H1 (cell line): ENCODE data around the gene SCN7A. TPM values are rescaled to one million over a fixed set of nuclear protein-coding genes. Genes with fewer than 3 reads are reported as not detected.

ENCODE experiments used
- CTCF ChIA-PET: fragments of 300-600 bp; sonication (Branson Sonifier 250); formaldehyde crosslinking; loops from one replicate; lab custom pipeline; 2021; ENCODE audit not compliant: partially characterized antibody; lab: Charles Lee
- POLR2A ChIA-PET: fragments of 300-600 bp; sonication (Branson Sonifier 250); formaldehyde crosslinking; loops from one replicate; lab custom pipeline; 2021; ENCODE audit warnings: inconsistent platforms; ENCODE audit not compliant: partially characterized antibody; lab: Charles Lee
- DNase-seq, 2 experiments: peaks; one replicate each; pipeline versions ENCODE4 v3.0.0 to v3.0.0-alpha.2; 2010 to 2022; ENCODE audit warnings: low spot score in 2 of 2, low read depth in 1 of 2, mixed read lengths in 1 of 2
- FAIRE-seq: peaks from 2 replicates; lab custom pipeline; 2011; peaks lifted over from hg19 to GRCh38; lab: Jason Lieb, UNC
- H2AFZ ChIP-seq: 2 replicates; pipeline ENCODE4 v1.8.1; 2012; ENCODE audit warnings: low read length, inconsistent platforms
- H2AK5ac ChIP-seq: 2 replicates; pipeline ENCODE4 v1.6.1; 2013; ENCODE audit warnings: low read depth, low read length
- H2BK120ac ChIP-seq: replicated peaks from 2 replicates; pipeline ENCODE3; 2013; ENCODE audit warnings: low read depth, low read length, inconsistent platforms
- H2BK12ac ChIP-seq: 2 replicates; pipeline ENCODE4 v1.6.1; 2013; ENCODE audit warnings: low read depth, low read length
- H2BK15ac ChIP-seq: 2 replicates; pipeline ENCODE4 v1.6.1; 2013; ENCODE audit warnings: low read length
- H2BK20ac ChIP-seq: 2 replicates; pipeline ENCODE4 v1.6.1; 2013; ENCODE audit warnings: low read length
- H2BK5ac ChIP-seq: 2 replicates; pipeline ENCODE4 v1.6.1; 2013; ENCODE audit warnings: low read depth, low read length
- H3K14ac ChIP-seq: 2 replicates; pipeline ENCODE4 v1.6.1; 2013; ENCODE audit warnings: inconsistent platforms; ENCODE audit not compliant: insufficient read length
- H3K18ac ChIP-seq: 2 replicates; pipeline ENCODE4 v1.6.1; 2013; ENCODE audit warnings: low read length; ENCODE audit errors: extremely low read depth
- H3K23ac ChIP-seq: 2 replicates; pipeline ENCODE4 v1.6.1; 2013; ENCODE audit warnings: inconsistent platforms; ENCODE audit not compliant: insufficient read length
- H3K23me2 ChIP-seq: 2 replicates; pipeline ENCODE4 v1.6.1; 2013; ENCODE audit warnings: low read depth, low read length
- H3K27ac ChIP-seq: 2 replicates; pipeline ENCODE4 v1.6.1; 2011; ENCODE audit warnings: low read depth, low read length, inconsistent platforms
- H3K27me3 ChIP-seq, 4 experiments: replicated peaks in 1 of 4; 1 replicate in 1 of 4; 2 replicates in 3 of 4; pipeline versions ENCODE4 v1.6.1 to v1.8.1; 2011 to 2013; ENCODE audit warnings: low read length in 3 of 4, mild to moderate bottlenecking in 3 of 4, inconsistent platforms in 2 of 4, mixed read lengths in 2 of 4, moderate library complexity in 1 of 4; ENCODE audit not compliant: control insufficient read depth in 3 of 4, insufficient read depth in 3 of 4; ENCODE audit errors: extremely low read depth in 1 of 4
- H3K36me3 ChIP-seq, 4 experiments: 2 replicates each; pipeline versions ENCODE4 v1.6.1 to v1.8.1; 2011 to 2013; ENCODE audit warnings: mild to moderate bottlenecking in 4 of 4, low read length in 3 of 4, moderate library complexity in 2 of 4, control low read depth in 1 of 4, inconsistent platforms in 1 of 4; ENCODE audit not compliant: insufficient read depth in 4 of 4, control insufficient read depth in 2 of 4
- H3K4ac ChIP-seq: replicated peaks from 2 replicates; pipeline ENCODE3; 2013; ENCODE audit warnings: low read length, low read depth, mixed read lengths, inconsistent platforms; ENCODE audit not compliant: insufficient read length
- H3K4me1 ChIP-seq, 4 experiments: replicated peaks in 1 of 4; 1 replicate in 1 of 4; 2 replicates in 3 of 4; pipeline versions ENCODE4 v1.6.1 to v1.8.1; 2011 to 2013; ENCODE audit warnings: low read length in 3 of 4, inconsistent platforms in 2 of 4, mixed read lengths in 1 of 4; ENCODE audit not compliant: insufficient read depth in 4 of 4, control insufficient read depth in 3 of 4
- H3K4me2 ChIP-seq, 2 experiments: 2 replicates each; pipeline versions ENCODE4 v1.6.1 to v1.8.1; 2011 to 2013; ENCODE audit warnings: low read depth in 2 of 2, low read length in 2 of 2, control low read depth in 1 of 2, inconsistent platforms in 1 of 2, mild to moderate bottlenecking in 1 of 2; ENCODE audit not compliant: insufficient read depth in 1 of 2
- H3K4me3 ChIP-seq, 4 experiments: fragments of 200-600, 300-600 bp in 1 of 4; sonication (generic), shearing (Covaris generic), sonication (Bioruptor Twin) in 1 of 4; 2 replicates each; pipeline versions ENCODE4 v1.5.1 to v1.8.1; 2011 to 2016; ENCODE audit warnings: low read length in 4 of 4, low read depth in 3 of 4, control low read depth in 2 of 4, inconsistent platforms in 2 of 4, mild to moderate bottlenecking in 2 of 4, mixed read lengths in 1 of 4, moderate library complexity in 1 of 4; ENCODE audit not compliant: insufficient read depth in 2 of 4; ENCODE audit errors: extremely low read depth in 1 of 4
- H3K56ac ChIP-seq: replicated peaks from 2 replicates; pipeline ENCODE3; 2013; ENCODE audit warnings: low read depth, mild to moderate bottlenecking, mixed read lengths, low read length, inconsistent platforms; ENCODE audit not compliant: insufficient read length
- H3K79me1 ChIP-seq: 2 replicates; pipeline ENCODE4 v1.6.1; 2013; ENCODE audit warnings: low read depth, low read length, control low read depth
- H3K79me2 ChIP-seq, 2 experiments: 2 replicates each; pipeline versions ENCODE4 v1.6.1 to v1.8.1; 2012 to 2013; ENCODE audit warnings: low read length in 2 of 2, mild to moderate bottlenecking in 2 of 2, inconsistent platforms in 1 of 2; ENCODE audit not compliant: insufficient read depth in 2 of 2, control insufficient read depth in 1 of 2
- H3K9ac ChIP-seq, 4 experiments: replicated peaks in 1 of 4; 1 replicate in 1 of 4; 2 replicates in 3 of 4; pipeline versions ENCODE4 v1.6.1 to v1.8.1; 2011 to 2013; ENCODE audit warnings: low read depth in 3 of 4, low read length in 3 of 4, control low read depth in 2 of 4, mild to moderate bottlenecking in 2 of 4, moderate library complexity in 2 of 4, inconsistent platforms in 1 of 4; ENCODE audit errors: extremely low read depth in 1 of 4
- H3K9me3 ChIP-seq, 2 experiments: 2 replicates each; pipeline versions ENCODE4 v1.6.1 to v1.8.1; 2012 to 2013; ENCODE audit warnings: mild to moderate bottlenecking in 2 of 2, moderate library complexity in 2 of 2, control low read depth in 1 of 2, inconsistent platforms in 1 of 2, low read depth in 1 of 2, low read length in 1 of 2, mixed read lengths in 1 of 2; ENCODE audit not compliant: insufficient read depth in 2 of 2
- H4K20me1 ChIP-seq, 2 experiments: replicated peaks in 1 of 2; 2 replicates each; pipeline versions ENCODE3 to v1.8.1; 2011 to 2013; ENCODE audit warnings: inconsistent platforms in 2 of 2, low read length in 2 of 2, mild to moderate bottlenecking in 1 of 2; ENCODE audit not compliant: insufficient read depth in 2 of 2, control insufficient read depth in 1 of 2
- H4K5ac ChIP-seq: 2 replicates; pipeline ENCODE4 v1.6.1; 2013; ENCODE audit warnings: low read length, low read depth, mixed read lengths, inconsistent platforms; ENCODE audit not compliant: insufficient read length
- H4K8ac ChIP-seq: 2 replicates; pipeline ENCODE4 v1.8.0; 2013; ENCODE audit warnings: mild to moderate bottlenecking, moderate library complexity, low read length, inconsistent platforms; ENCODE audit not compliant: insufficient read depth; ENCODE audit errors: extremely low read depth
- H4K91ac ChIP-seq: replicated peaks from 2 replicates; pipeline ENCODE3; 2013; ENCODE audit warnings: low read length, mixed read lengths, inconsistent platforms; ENCODE audit not compliant: insufficient read length
- CBX5 ChIP-seq: fragments of 300-800, 300-1000 bp; sonication (generic); IDR thresholded peaks from 2 replicates; pipeline ENCODE4 v1.7.1; 2016; ENCODE audit warnings: antibody characterized with exemption, low read length, low read depth
- CEBPB ChIP-seq: IDR thresholded peaks from 2 replicates; pipeline ENCODE4 v1.6.1; 2012; ENCODE audit warnings: low read depth, low read length
- CHD2 ChIP-seq: IDR thresholded peaks from 2 replicates; pipeline ENCODE4 v1.6.1; 2012; ENCODE audit warnings: low read length, improper control_type of control experiment
- CTBP2 ChIP-seq: IDR thresholded peaks from 2 replicates; pipeline ENCODE4 v1.7.0; 2011; ENCODE audit warnings: borderline replicate concordance, mild to moderate bottlenecking, moderate library complexity, mixed read lengths, low read length; ENCODE audit not compliant: insufficient read depth, insufficient read length
- GABPA ChIP-seq: IDR thresholded peaks from 2 replicates; pipeline ENCODE4 v1.6.1; 2011; ENCODE audit warnings: mild to moderate bottlenecking, low read length, moderate library complexity, borderline replicate concordance; ENCODE audit not compliant: insufficient read depth
- MAFK ChIP-seq: IDR thresholded peaks from 2 replicates; pipeline ENCODE4 v1.6.1; 2012; ENCODE audit warnings: low read depth, mild to moderate bottlenecking, improper control_type of control experiment, low read length
- POLR2AphosphoS5 ChIP-seq: IDR thresholded peaks from 2 replicates; pipeline ENCODE4 v1.6.1; 2011; ENCODE audit warnings: low read depth, low read length
- SP2 ChIP-seq: IDR thresholded peaks from 2 replicates; pipeline ENCODE4 v1.6.1; 2012; ENCODE audit warnings: mild to moderate bottlenecking, low read length, inconsistent platforms
- TAF1 ChIP-seq: IDR thresholded peaks from 2 replicates; pipeline ENCODE4 v1.6.1; 2011; ENCODE audit warnings: mild to moderate bottlenecking, low read depth, low read length
- TAF7 ChIP-seq: optimal IDR thresholded peaks from 2 replicates; pipeline ENCODE3; 2011; ENCODE audit warnings: low read depth, mild to moderate bottlenecking, inconsistent platforms, low read length, moderate library complexity, borderline replicate concordance
- WGBS, 2 experiments: shearing (Covaris generic) in 1 of 2; methylation state at CpG; one replicate each; pipeline versions ENCODE4 v1.1.6 to v1.1.7; 2013 to 2015; ENCODE audit warnings: low lambda C conversion rate in 2 of 2, mixed read lengths in 2 of 2, inconsistent platforms in 1 of 2, low coverage in 1 of 2, missing lambda C conversion rate in 1 of 2; ENCODE audit not compliant: insufficient replicate concordance in 2 of 2, insufficient coverage in 1 of 2, insufficient read length in 1 of 2; ENCODE audit errors: extremely low coverage in 1 of 2, missing lambda C conversion rate in 1 of 2; 5-methylcytosine and 5-hydroxymethylcytosine counted together
- polyA plus RNA-seq, 7 experiments: library from polyadenylated mRNA; depleted of rRNA in 3 of 7; stranded (reverse) in 5 of 7; unstranded in 2 of 7; fragments of >200 nt in 5 of 7; fragments of 200-250 nt in 2 of 7; gene quantifications; 1 replicate in 5 of 7; 2 replicates in 1 of 7; 4 replicates in 1 of 7; pipeline versions ENCODE4 v1.2.1 to v1.2.3, GENCODE V29; 2011 to 2013; ENCODE audit warnings: missing spikeins in 2 of 7, mixed read lengths in 2 of 7
- total RNA-seq: library from RNA; stranded (reverse); fragmentation: NEBNext Ultra II Directional; extraction: Animal tissue kit (Norgen Biotek cat#: 25700); gene quantifications from 2 replicates; pipeline ENCODE4 v1.2.1, GENCODE V29; 2021
- TF ChIP-seq, protein P1 (sequence below), 3 experiments: IDR thresholded peaks; 1 replicate in 2 of 3; 2 replicates in 1 of 3; pipeline versions ENCODE4 v1.5.1 to v1.6.1; 2011; ENCODE audit warnings: low read length in 3 of 3, mild to moderate bottlenecking in 3 of 3, inconsistent platforms in 2 of 3, low read depth in 1 of 3, moderate library complexity in 1 of 3; ENCODE audit not compliant: insufficient read depth in 1 of 3; ENCODE audit errors: control extremely low read depth in 1 of 3

SCN7A gene
- total and polyA plus RNA-seq, 2 of the 8 experiments (the other 6 are each of a cell fraction or from before 2014, with no cell fraction given): 0.09 to 0.19 TPM

DNA sequence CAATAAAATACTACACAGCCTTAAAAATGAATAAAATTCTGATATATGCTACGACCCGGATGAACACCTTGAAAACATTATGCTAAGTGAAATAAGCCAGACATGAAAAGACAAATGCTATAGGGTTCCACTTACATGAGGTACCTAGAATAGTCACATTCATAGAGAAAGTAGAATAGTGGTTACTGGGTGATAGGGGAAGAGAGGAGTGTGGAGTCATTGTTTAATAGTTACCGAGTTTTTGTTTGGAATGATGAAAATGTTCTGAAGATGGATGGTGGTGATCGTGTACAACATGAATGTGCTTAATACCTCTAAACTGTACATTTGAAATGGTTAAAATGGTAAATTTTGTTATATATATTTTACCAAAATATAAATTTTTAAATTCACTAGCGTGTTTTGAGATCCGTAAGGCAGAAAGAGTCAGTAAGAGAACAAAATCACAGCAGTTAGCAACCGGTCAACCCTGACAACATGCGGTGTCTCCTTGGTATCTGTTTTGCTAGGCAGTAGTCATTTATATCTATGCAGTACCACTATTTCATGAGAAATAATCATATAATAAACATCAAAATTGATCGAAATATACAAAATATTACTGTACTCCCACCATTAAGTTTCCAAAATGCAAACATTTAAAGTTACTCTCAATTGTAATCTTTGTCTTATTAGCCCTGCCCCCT is 129.4 kb downstream of the SCN7A start:
- no peak overlapping the region for H4K91ac ChIP-seq
- 89% methylated on average over 9 of the region's 9 CpGs; no CpG with 5 or more reads in 1 of the 2 experiments for WGBS, 2 experiments
- ChIA-PET CTCF (interaction anchor here (1.4 kb wide), 1 partner anchor 18 kb away, joined by 6 read pairs; no protein-coding TSS in a partner anchor), POLR2A (no interaction called here)
- no peak overlapping the region for H2BK5ac ChIP-seq
- no peak overlapping the region for H3K4me3 ChIP-seq
- no peaks in the 10 kb centered on the region for H3K36me3 ChIP-seq
- no peaks in the 10 kb centered on the region for H4K20me1 ChIP-seq
- no peaks in the 10 kb centered on the region for H3K9me3 ChIP-seq
- no peaks in the 10 kb centered on the region for H3K4me1 ChIP-seq
- H3K23me2 ChIP-seq: no peaks in the 10 kb centered on the region
- DNase-seq (no peak), FAIRE-seq (no peak)
- no peaks in the 10 kb centered on the region; a peak in 1 of 4 replicates for H3K79me2 ChIP-seq
- no peak overlapping the region for H3K56ac ChIP-seq
- H2BK120ac ChIP-seq: no peak overlapping the region
- no peaks in the 10 kb centered on the region for H3K79me1 ChIP-seq
- H2BK20ac ChIP-seq: no peak overlapping the region
- no peak overlapping the region for H3K18ac ChIP-seq
- H2BK15ac ChIP-seq: no peak overlapping the region
- H3K4me2 ChIP-seq: no peak overlapping the region
- H3K27ac ChIP-seq: no peak overlapping the region
- no peak overlapping the region for H3K14ac ChIP-seq
- no peak overlapping the region for H3K4ac ChIP-seq
- H4K5ac ChIP-seq: no peak overlapping the region
- H3K9ac ChIP-seq: no peak overlapping the region
- no peak overlapping the region for H2AK5ac ChIP-seq
- H3K27me3 ChIP-seq: no peaks in the 10 kb centered on the region
- no peak overlapping the region for H2BK12ac ChIP-seq
- H2AFZ ChIP-seq: no peak overlapping the region
- no peak overlapping the region for H4K8ac ChIP-seq
- no peak overlapping the region for H3K23ac ChIP-seq
- no peak for TF ChIP-seq GABPA
- TF ChIP-seq SP2: no peak
- no peak for TF ChIP-seq MAFK
- TF ChIP-seq POLR2AphosphoS5: no peak
- TF ChIP-seq TAF7: no peak
- TF ChIP-seq CEBPB: no peak
- TF ChIP-seq, protein P1, sequence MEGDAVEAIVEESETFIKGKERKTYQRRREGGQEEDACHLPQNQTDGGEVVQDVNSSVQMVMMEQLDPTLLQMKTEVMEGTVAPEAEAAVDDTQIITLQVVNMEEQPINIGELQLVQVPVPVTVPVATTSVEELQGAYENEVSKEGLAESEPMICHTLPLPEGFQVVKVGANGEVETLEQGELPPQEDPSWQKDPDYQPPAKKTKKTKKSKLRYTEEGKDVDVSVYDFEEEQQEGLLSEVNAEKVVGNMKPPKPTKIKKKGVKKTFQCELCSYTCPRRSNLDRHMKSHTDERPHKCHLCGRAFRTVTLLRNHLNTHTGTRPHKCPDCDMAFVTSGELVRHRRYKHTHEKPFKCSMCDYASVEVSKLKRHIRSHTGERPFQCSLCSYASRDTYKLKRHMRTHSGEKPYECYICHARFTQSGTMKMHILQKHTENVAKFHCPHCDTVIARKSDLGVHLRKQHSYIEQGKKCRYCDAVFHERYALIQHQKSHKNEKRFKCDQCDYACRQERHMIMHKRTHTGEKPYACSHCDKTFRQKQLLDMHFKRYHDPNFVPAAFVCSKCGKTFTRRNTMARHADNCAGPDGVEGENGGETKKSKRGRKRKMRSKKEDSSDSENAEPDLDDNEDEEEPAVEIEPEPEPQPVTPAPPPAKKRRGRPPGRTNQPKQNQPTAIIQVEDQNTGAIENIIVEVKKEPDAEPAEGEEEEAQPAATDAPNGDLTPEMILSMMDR (IDR thresholded peaks at IDR 0.05; ENCODE audit: control extremely low read depth in 1 of 3, insufficient read depth in 1 of 3, low read depth in 1 of 3, low read length in 3 of 3): no peak
- no peak for TF ChIP-seq CHD2
- TF ChIP-seq TAF1: no peak
- no peak for TF ChIP-seq CBX5
- TF ChIP-seq CTBP2: no peak
